Caco-2 (cell line): Measurements from ENCODE around the gene NPAP1. TPM values are rescaled to one million over a fixed set of nuclear protein-coding genes. Genes with fewer than 3 reads are reported as not detected.

Experiments
- Bru-seq: library from RNA; stranded (reverse); fragments of 400-500 nt; gene quantifications from one replicate; lab custom pipeline; 2021; lab: Mats Ljungman, UMichigan
- BruChase-seq, 2 experiments: library from RNA; stranded (reverse); fragments of 400-500 nt; gene quantifications; one replicate each; lab custom pipeline; 2021; lab: Mats Ljungman, UMichigan
- BruUV-seq: library from RNA; stranded (reverse); fragments of 400-500 nt; replicated peaks from 2 replicates; lab custom pipeline; 2021; lab: Mats Ljungman, UMichigan
- CTCF ChIA-PET: fragments of 300-600 bp; sonication (Branson Sonifier 250); formaldehyde crosslinking; loops from one replicate; lab custom pipeline; 2022; ENCODE audit warnings: antibody characterized with exemption; lab: Charles Lee
- POLR2A ChIA-PET: fragments of 300-600 bp; sonication (Branson Sonifier 250); formaldehyde crosslinking; loops from one replicate; lab custom pipeline; 2022; ENCODE audit warnings: antibody characterized with exemption; lab: Charles Lee
- DNase-seq, 2 experiments: peaks; one replicate each; pipeline versions ENCODE4 v3.0.0 to v3.0.0-alpha.2; 2020 to 2022
- H3K27me3 ChIP-seq: replicated peaks from 2 replicates; pipeline ENCODE4 v1.6.0; 2011; ENCODE audit warnings: low read length; ENCODE audit not compliant: control insufficient read depth, insufficient read depth
- H3K36me3 ChIP-seq: 2 replicates; pipeline ENCODE4 v1.5.1; 2011; ENCODE audit warnings: low read length; ENCODE audit not compliant: control insufficient read depth, insufficient read depth
- H3K4me1 ChIP-seq: fragments of 250-450 bp; sonication (Bioruptor Pico); 2 replicates; pipeline ENCODE4 v1.5.1; 2020; ENCODE audit warnings: mild to moderate bottlenecking
- H3K4me3 ChIP-seq: 2 replicates; pipeline ENCODE4 v1.5.1; 2011; ENCODE audit warnings: low read depth, mild to moderate bottlenecking, control low read depth, low read length
- H3K9me3 ChIP-seq: fragments of 250-450 bp; sonication (Bioruptor Pico); 2 replicates; pipeline ENCODE4 v1.5.1; 2020; ENCODE audit warnings: mild to moderate bottlenecking, moderate library complexity
- H3K27ac Mint-ChIP-seq: one replicate; pipeline ENCODE4 v1.8.0; 2022; ENCODE audit warnings: mixed read lengths; ENCODE audit not compliant: unreplicated experiment
- H3K27me3 Mint-ChIP-seq: one replicate; pipeline ENCODE4 v1.8.0; 2022; ENCODE audit warnings: mixed read lengths; ENCODE audit not compliant: insufficient read depth, unreplicated experiment
- H3K36me3 Mint-ChIP-seq: one replicate; pipeline ENCODE4 v1.8.0; 2022; ENCODE audit warnings: mild to moderate bottlenecking, mixed read lengths; ENCODE audit not compliant: insufficient read depth, unreplicated experiment
- H3K4me1 Mint-ChIP-seq: one replicate; pipeline ENCODE4 v1.8.0; 2022; ENCODE audit warnings: low read depth, mixed read lengths; ENCODE audit not compliant: unreplicated experiment
- H3K4me3 Mint-ChIP-seq: one replicate; pipeline ENCODE4 v1.8.0; 2022; ENCODE audit warnings: mild to moderate bottlenecking, moderate library complexity, mixed read lengths; ENCODE audit not compliant: unreplicated experiment
- H3K9me3 Mint-ChIP-seq: one replicate; pipeline ENCODE4 v1.8.0; 2022; ENCODE audit warnings: mixed read lengths; ENCODE audit not compliant: unreplicated experiment
- intact Hi-C: fragments of 100-400 bp; cut with micrococcal nuclease; formaldehyde crosslinking; loops from one replicate; pipeline ENCODE4 v1.10.0; 2022; ENCODE audit not compliant: unreplicated experiment
- long read RNA-seq: library from polyadenylated mRNA; stranded (forward); transcript quantifications from one replicate; pipeline ENCODE4 v2.0.0, GENCODE V29; 2022
- total RNA-seq: library from RNA; stranded (reverse); gene quantifications from 2 replicates; pipeline ENCODE4 v1.2.3, GENCODE V29; 2022
- TF ChIP-seq, protein P1 (sequence below), 2 experiments: fragments of 200-600 bp in 1 of 2; IDR thresholded peaks; 1 replicate in 1 of 2; 2 replicates in 1 of 2; pipeline versions ENCODE4 v1.5.1 to v1.8.0; 2011 to 2022; ENCODE audit warnings: antibody characterized with exemption in 1 of 2, control low read depth in 1 of 2, inconsistent platforms in 1 of 2, low read depth in 1 of 2, low read length in 1 of 2, mild to moderate bottlenecking in 1 of 2, moderate library complexity in 1 of 2; ENCODE audit not compliant: insufficient read depth in 1 of 2, severe bottlenecking in 1 of 2, unreplicated experiment in 1 of 2

NPAP1 gene, protein sequence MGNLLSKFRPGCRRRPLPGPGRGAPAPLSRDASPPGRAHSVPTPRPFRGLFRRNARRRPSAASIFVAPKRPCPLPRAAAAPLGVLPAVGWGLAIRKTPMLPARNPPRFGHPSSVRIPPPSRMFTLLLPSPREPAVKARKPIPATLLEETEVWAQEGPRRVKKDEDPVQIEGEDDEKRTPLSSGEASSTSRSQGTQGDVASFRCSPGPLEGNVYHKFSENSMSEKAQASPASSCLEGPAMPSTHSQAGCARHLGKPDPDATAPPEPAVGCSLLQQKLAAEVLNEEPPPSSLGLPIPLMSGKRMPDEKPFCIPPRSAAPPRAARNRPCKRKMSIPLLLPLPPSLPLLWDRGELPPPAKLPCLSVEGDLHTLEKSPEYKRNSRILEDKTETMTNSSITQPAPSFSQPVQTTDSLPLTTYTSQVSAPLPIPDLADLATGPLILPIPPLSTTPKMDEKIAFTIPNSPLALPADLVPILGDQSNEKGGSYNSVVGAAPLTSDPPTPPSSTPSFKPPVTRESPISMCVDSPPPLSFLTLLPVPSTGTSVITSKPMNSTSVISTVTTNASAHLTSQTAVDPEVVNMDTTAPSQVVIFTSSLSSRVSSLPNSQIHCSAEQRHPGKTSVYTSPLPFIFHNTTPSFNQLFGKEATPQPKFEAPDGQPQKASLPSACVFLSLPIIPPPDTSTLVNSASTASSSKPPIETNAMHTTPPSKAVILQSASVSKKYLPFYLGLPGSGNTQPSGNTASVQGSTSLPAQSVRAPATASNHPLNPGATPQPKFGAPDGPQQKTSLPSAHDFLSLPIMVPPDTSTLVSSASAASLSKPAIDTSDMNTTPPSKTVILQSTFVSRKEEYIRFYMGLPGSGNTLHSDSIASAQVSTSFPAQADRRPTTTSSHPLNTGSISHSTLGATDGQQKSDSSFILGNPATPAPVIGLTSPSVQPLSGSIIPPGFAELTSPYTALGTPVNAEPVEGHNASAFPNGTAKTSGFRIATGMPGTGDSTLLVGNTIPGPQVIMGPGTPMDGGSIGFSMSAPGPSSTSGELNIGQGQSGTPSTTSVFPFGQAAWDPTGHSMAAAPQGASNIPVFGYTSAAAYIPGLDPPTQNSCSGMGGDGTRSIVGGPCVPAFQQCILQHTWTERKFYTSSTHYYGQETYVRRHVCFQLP
- total RNA-seq = not detected in 2 replicates
- Bru-seq, nascent RNA = not detected
- BruChase-seq, experiment 1, labeled RNA remaining after a 2-hour chase = not detected
- not detected for BruChase-seq, experiment 2, labeled RNA remaining after a 6-hour chase
- long read RNA-seq = 0 reads

DNA sequence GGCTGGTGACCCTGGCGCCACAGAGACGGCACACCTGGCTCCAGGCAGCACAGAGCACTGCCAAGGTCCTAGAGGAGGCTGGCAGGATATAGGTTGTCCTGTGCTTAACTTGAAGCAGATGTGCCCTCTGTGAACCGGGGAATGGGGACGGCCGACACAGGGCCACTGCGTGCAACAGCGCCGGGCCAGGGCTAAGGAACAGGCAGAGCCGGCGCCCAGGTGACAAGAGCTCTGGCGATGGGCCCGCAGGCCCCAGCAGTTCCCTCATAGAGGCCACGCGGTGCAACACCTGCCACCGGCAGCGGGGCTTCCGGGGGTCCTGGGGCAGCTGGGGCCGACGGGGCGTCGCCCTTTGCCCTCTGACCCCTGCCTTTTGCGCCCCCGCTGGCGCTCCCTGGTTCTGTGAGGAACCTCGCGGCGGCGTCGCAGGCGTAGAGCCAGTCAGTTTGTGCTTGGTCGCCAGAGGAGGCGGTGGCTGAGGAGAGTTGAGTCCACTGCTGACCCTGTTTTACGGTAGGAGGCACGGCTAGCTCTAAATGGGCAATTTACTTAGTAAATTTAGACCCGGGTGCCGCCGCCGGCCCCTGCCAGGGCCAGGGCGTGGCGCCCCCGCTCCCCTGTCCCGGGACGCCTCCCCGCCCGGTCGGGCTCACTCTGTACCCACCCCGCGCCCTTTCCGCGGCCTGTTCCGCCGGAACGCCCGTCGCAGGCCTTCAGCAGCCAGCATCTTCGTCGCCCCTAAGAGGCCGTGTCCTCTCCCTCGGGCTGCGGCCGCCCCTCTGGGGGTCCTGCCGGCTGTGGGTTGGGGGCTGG lies at the start of gene NPAP1:
Gene NPAP1 (plus strand): TSS at position 444 of the 813 bp plus-strand sequence. CDS start 93 bp downstream, at position 537.
- Mint-ChIP-seq H3K36me3 (no peaks in the 10 kb centered on the region), H3K27ac (no peak within 1 kb of the TSS), H3K9me3 (peaks cover 33% of the 10 kb centered on the region), H3K27me3 (no peaks in the 10 kb centered on the region), H3K4me3 (no peak within 1 kb of the TSS), H3K4me1 (no peaks in the 10 kb centered on the region)
- Histone ChIP-seq H3K4me3 (no peak within 1 kb of the TSS), H3K9me3 (peaks cover 13% of the 10 kb centered on the region), H3K36me3 (no peaks in the 10 kb centered on the region), H3K27me3 (no peaks in the 10 kb centered on the region), H3K4me1 (no peaks in the 10 kb centered on the region)
- intact Hi-C loops = no loop called here
- no peak for DNase-seq
- POLR2A ChIA-PET = no interaction called here
- CTCF ChIA-PET = no interaction called here
- BruUV-seq = no TSS peak
- TF ChIP-seq, protein P1, sequence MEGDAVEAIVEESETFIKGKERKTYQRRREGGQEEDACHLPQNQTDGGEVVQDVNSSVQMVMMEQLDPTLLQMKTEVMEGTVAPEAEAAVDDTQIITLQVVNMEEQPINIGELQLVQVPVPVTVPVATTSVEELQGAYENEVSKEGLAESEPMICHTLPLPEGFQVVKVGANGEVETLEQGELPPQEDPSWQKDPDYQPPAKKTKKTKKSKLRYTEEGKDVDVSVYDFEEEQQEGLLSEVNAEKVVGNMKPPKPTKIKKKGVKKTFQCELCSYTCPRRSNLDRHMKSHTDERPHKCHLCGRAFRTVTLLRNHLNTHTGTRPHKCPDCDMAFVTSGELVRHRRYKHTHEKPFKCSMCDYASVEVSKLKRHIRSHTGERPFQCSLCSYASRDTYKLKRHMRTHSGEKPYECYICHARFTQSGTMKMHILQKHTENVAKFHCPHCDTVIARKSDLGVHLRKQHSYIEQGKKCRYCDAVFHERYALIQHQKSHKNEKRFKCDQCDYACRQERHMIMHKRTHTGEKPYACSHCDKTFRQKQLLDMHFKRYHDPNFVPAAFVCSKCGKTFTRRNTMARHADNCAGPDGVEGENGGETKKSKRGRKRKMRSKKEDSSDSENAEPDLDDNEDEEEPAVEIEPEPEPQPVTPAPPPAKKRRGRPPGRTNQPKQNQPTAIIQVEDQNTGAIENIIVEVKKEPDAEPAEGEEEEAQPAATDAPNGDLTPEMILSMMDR (IDR thresholded peaks at IDR 0.05; ENCODE audit: insufficient read depth in 1 of 2, low read depth in 1 of 2, low read length in 1 of 2, severe bottlenecking in 1 of 2, unreplicated experiment in 1 of 2) = no peak

DNA sequence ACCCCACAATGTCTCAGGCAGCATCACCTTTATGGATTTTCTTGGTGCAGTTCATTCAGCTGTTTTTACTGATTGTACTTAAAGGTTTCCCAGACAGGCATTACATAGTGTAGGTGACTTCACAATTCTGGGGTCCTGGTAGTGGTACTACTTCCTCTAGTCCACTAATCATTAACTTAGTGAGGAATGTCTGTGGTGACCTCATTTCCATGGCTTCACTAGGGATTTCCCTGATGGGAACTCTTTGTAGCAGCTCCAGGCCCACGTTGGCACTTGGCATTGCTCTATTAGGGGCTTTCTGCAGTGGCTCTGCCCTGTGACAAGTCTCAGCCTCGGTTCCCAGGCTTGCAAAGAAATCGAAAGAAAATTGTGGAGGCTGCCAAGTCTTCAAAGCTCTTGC lies 48.1 kb upstream of the NPAP1 start:
- ChIA-PET CTCF (no interaction called here), POLR2A (no interaction called here)
- Mint-ChIP-seq H3K4me3 (no peak overlapping the region), H3K27me3 (no peaks in the 10 kb centered on the region), H3K9me3 (peaks cover 31% of the 10 kb centered on the region), H3K27ac (no peak overlapping the region), H3K36me3 (no peaks in the 10 kb centered on the region), H3K4me1 (no peaks in the 10 kb centered on the region)
- no peaks in the 10 kb centered on the region for H3K9me3 ChIP-seq
- intact Hi-C loops = no loop called here
- no peaks in the 10 kb centered on the region for H3K4me1 ChIP-seq
- no peak for DNase-seq
- no TSS peak for BruUV-seq
- no peak overlapping the region for H3K4me3 ChIP-seq
- no peaks in the 10 kb centered on the region for H3K27me3 ChIP-seq
- TF ChIP-seq, protein P1 (IDR thresholded peaks at IDR 0.05; ENCODE audit: insufficient read depth in 1 of 2, low read depth in 1 of 2, low read length in 1 of 2, severe bottlenecking in 1 of 2, unreplicated experiment in 1 of 2) = no peak
- H3K36me3 ChIP-seq = no peaks in the 10 kb centered on the region
